Heart left ventricle (tissue), 16 donors: ENCODE measurements around the gene LRRC23. TPM values are rescaled to one million over a fixed set of nuclear protein-coding genes. Genes with fewer than 3 reads are reported as not detected.
"Not testable (repeated sequence)": the region's sequence is repeated elsewhere in the genome, so short reads cannot be mapped to it uniquely, and the experiment has no call there.

Source experiments
- ATAC-seq, 4 donors: fragments of 200-7000 bp; cut with Tn5 transposase; one replicate each; pipeline ENCODE4 v1.9.1; 2020 to 2022; ENCODE audit warnings: moderate library complexity in 4 of 4, mild to moderate bottlenecking in 3 of 4, moderate number of reproducible peaks in 1 of 4
- DNase-seq, 5 donors: peaks; one replicate each; pipeline ENCODE4 v3.0.0-alpha.2; 2020
- H3K27ac ChIP-seq, 12 donors: fragments of 200-600 bp; sonication (generic) in 4 of 12; one replicate each; pipeline versions ENCODE4 v1.5.0 to v1.8.0; 2016 to 2022; ENCODE audit warnings: mild to moderate bottlenecking in 2 of 12
- H3K27me3 ChIP-seq, 9 donors: fragments of 200-600 bp; sonication (generic) in 2 of 9; one replicate each; pipeline versions ENCODE4 v1.5.1 to v1.8.0; 2016 to 2022; ENCODE audit warnings: mild to moderate bottlenecking in 3 of 9
- H3K36me3 ChIP-seq, 9 donors: fragments of 200-600 bp; sonication (generic) in 2 of 9; one replicate each; pipeline versions ENCODE4 v1.5.0 to v1.8.0; 2018 to 2022; ENCODE audit warnings: mild to moderate bottlenecking in 2 of 9
- H3K4me1 ChIP-seq, 12 donors: fragments of 200-600 bp; sonication (generic) in 4 of 12; one replicate each; pipeline versions ENCODE4 v1.5.0 to v1.8.0; 2016 to 2022; ENCODE audit warnings: mild to moderate bottlenecking in 3 of 12
- H3K4me3 ChIP-seq, 12 donors: fragments of 200-600 bp; sonication (generic) in 4 of 12; one replicate each; pipeline versions ENCODE4 v1.5.0 to v1.8.0; 2017 to 2022; ENCODE audit warnings: mild to moderate bottlenecking in 9 of 12, moderate library complexity in 4 of 12
- H3K9me3 ChIP-seq, 12 donors: fragments of 200-600 bp; sonication (generic) in 4 of 12; one replicate each; pipeline versions ENCODE4 v1.5.0 to v1.8.0; 2016 to 2022; ENCODE audit warnings: mild to moderate bottlenecking in 1 of 12
- POLR2A ChIP-seq, 2 donors: fragments of 450-650 bp; IDR thresholded peaks; one replicate each; pipeline ENCODE4 v1.6.1; 2017; ENCODE audit warnings: antibody characterized with exemption in 2 of 2, mild to moderate bottlenecking in 2 of 2, moderate library complexity in 2 of 2
- WGBS, 4 donors: extraction: QIAGEN DNeasy Blood & Tissue Kit in 2 of 4; methylation state at CpG; one replicate each; pipeline versions ENCODE4 v1.1.5 to v1.1.7; 2013 to 2018; 5-methylcytosine and 5-hydroxymethylcytosine counted together
- intact Hi-C, 10 donors: fragments of 100-400 bp; cut with DNase I; formaldehyde crosslinking; loops; one replicate each; pipeline versions ENCODE4 v1.11.1 to v1.14.2; 2022
- polyA plus RNA-seq, 2 donors: library from polyadenylated mRNA; stranded (reverse); fragments of 200-250 nt; gene quantifications; one replicate each; pipeline ENCODE4 v1.2.3, GENCODE V29; 2013
- total RNA-seq, 9 donors: library from RNA; depleted of rRNA in 2 of 9; stranded (reverse); fragments of >200 nt in 2 of 9; fragmentation: NEBNext Ultra II Directional in 3 of 9; extraction: Animal tissue kit (Norgen Biotek cat#: 25700) in 3 of 9; gene quantifications; one replicate each; pipeline versions ENCODE4 v1.1.0 to v1.2.4, GENCODE V29; 2016 to 2023
- TF ChIP-seq, protein P1 (sequence below), 12 donors: fragments of 200-600 bp; sonication (generic) in 4 of 12; IDR thresholded peaks; one replicate each; pipeline versions ENCODE4 v1.5.0 to v1.8.0; 2018 to 2022; ENCODE audit warnings: antibody characterized with exemption in 12 of 12, mild to moderate bottlenecking in 5 of 12
- donor health status: ischemic (EF 13 %, LVEDD 7.1; RV severe dilation, severe dysfunction).
- donor health status: healthy with polysubstance abuse.
- donor health status: DM: no; HTN: yes; CAD: no.
- donor health status: DM: no; HTN: no; CAD: no.
- donor health status: ischemic (EF 25% LVEDD 6.9; RV normal size, moderate dysfunction).
- donor health status: ischemic (EF 25% LVEDD 5.7; RV mildly dilated, moderate dysfunction).
- donor health status: healthy.
- donor health status: DM: yes; HTN: yes; CAD: no.
- donor health status: ischemic (EF 35%, LVEDD 5.7; RV mildly dilated, moderate dysfunction).
- donor health status: nonischemic (EF 11% LVEDD 7.7; RV severe dilation, severe dysfunction).
- donor health status: DM: yes; HTN: yes; CAD: no.
- donor health status: PGD.
- donor health status: ischemic (EF 29% LVEDD 5.4; RV normal size, mild dysfunction).
- donor health status: nonischemic (EF 23%, LVEDD 6.1; RV moderate dilation, normal function).

LRRC23 gene
- total and polyA plus RNA-seq, 11 donors = 8.2 to 15.3 (median 11.3) TPM

DNA sequence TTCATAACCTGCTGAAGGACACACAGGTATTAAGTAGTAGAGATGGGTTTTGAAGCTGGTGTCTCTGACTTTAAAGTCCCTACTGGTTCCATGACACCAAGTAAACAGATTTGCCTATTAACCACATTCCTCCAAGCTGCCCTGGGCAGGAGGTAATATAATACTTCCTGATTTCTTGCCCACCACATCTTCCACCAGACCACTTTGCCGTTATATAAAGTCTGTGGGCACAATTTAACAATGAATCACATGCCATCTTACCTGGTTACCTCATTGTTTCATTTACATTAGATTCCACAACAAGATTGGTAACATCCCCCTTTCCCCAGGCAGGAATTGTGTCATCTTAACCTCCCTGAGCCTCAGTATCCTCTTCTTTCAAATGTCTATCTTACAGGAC lies 900 bp upstream of the LRRC23 start:
- DNase-seq (no peak), ATAC-seq (no peak)
- peaks cover 0 to 24% (median 11%) of the 10 kb centered on the region in 12 donors for H3K4me1 ChIP-seq
- 73 to 92% (median 83%) methylated on average over 1 of the region's 1 CpG for WGBS, 4 donors
- TF ChIP-seq, protein P1, sequence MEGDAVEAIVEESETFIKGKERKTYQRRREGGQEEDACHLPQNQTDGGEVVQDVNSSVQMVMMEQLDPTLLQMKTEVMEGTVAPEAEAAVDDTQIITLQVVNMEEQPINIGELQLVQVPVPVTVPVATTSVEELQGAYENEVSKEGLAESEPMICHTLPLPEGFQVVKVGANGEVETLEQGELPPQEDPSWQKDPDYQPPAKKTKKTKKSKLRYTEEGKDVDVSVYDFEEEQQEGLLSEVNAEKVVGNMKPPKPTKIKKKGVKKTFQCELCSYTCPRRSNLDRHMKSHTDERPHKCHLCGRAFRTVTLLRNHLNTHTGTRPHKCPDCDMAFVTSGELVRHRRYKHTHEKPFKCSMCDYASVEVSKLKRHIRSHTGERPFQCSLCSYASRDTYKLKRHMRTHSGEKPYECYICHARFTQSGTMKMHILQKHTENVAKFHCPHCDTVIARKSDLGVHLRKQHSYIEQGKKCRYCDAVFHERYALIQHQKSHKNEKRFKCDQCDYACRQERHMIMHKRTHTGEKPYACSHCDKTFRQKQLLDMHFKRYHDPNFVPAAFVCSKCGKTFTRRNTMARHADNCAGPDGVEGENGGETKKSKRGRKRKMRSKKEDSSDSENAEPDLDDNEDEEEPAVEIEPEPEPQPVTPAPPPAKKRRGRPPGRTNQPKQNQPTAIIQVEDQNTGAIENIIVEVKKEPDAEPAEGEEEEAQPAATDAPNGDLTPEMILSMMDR (IDR thresholded peaks at IDR 0.05) = no peak
- TF ChIP-seq POLR2A (IDR thresholded peaks at IDR 0.05) = no peak
- peaks cover 0 to 19% (median 0%) of the 10 kb centered on the region in 9 donors for H3K36me3 ChIP-seq
- H3K4me3 ChIP-seq = no peak overlapping the region
- no peaks in the 10 kb centered on the region for H3K27me3 ChIP-seq
- H3K27ac ChIP-seq = no peak overlapping the region
- intact Hi-C loops = no loop called here
- no peaks in the 10 kb centered on the region for H3K9me3 ChIP-seq

DNA sequence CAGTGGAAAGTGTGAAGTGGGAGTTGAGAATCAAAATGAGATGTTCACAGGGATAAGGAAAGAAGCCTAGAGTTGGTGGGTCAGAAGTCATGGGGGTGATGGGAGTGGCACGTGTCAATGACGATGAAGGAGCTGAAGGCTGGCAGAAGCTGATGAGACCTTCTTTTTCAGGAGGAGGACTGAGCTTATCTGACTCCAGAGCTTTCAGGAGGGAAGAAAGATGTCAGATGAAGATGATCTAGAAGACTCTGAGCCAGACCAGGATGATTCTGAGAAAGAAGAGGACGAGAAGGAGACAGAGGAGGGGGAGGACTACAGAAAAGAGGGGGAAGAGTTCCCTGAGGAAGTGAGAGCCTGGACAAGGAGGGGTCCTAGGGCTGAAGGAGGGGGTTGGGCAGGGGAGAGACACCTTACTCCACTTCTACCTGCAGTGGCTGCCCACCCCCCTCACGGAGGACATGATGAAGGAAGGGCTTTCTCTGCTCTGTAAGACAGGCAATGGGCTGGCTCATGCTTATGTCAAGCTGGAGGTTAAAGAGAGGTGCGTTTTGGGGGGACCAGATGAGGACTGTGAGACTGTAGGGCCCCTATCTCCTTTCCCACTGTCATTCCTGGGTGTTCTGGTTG lies 905 bp downstream of the LRRC23 start:
- ATAC-seq (no peak), DNase-seq (no peak)
- intact Hi-C loops = no loop called here
- Histone ChIP-seq H3K4me3 (peak overlapping the region in 10 of 12 donors; percentile 61 to 79 (median 70)), H3K9me3 (no peaks in the 10 kb centered on the region), H3K36me3 (peaks cover 0 to 19% (median 0%) of the 10 kb centered on the region in 9 donors), H3K4me1 (peaks cover 0 to 14% (median 8%) of the 10 kb centered on the region in 12 donors), H3K27me3 (no peaks in the 10 kb centered on the region), H3K27ac (peak overlapping the region in 6 of 12 donors; percentile 73 to 84 (median 80))
- TF ChIP-seq POLR2A (IDR thresholded peaks at IDR 0.05) = no peak
- TF ChIP-seq, protein P1 (IDR thresholded peaks at IDR 0.05) = no peak
- WGBS, 4 donors = 55 to 72% (median 69%) methylated on average over 5 of the region's 5 CpGs

DNA sequence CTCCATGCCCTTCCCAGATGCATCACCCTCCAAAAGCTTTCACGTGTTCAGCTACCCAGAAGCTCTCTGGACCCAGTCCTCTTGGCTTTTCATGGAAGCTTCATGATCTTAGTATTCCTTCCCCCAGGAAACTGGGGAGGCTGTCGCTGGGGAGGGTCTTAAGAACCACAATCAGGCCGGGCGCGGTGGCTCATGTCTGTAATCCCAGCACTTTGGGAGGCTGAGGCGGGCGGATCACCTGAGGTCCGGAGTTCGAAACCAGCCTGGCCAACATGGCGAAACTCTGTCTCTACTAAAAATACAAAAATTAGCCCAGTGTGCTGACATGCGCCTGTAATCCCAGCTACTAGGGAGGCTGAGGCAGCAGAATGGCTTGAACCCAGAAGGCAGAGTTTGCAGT lies 3.5 kb downstream of the LRRC23 start:
- WGBS, 4 donors = 95 to 98% (median 96%) methylated on average over 7 to 11 of the region's 11 CpGs
- not testable (repeated sequence) for H3K4me3 ChIP-seq, ATAC-seq

DNA sequence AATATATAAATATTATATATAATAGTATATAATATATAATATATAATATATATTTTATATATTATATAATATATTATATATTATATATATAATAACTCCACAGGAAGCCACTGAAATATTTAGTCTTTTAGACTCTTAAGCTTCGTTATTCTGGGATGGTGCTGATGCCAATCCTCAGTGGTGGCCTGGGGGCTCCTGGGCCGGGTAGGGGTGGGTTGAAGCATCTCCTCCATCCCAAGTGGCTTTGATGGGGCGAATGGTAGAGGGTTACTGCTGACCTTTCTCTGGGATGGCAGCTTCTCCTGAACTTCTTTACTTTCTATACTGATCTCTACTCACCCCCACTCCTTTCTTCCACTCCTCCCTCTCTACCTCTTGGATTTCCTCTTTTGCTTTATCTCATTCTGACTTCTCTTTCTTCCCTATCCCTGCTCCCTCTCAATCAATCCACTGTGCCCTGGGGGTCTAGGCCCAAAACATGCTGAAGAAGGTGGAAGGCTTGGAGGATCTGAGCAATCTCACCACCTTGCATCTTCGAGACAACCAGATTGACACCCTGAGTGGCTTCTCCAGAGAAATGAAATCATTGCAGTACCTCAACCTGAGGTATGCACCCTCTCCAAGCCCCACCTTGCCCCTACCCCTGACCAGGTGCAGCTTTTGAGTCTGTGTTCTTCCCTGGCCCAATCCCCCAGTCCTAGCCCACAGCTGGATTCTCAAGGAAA lies 5.0 kb downstream of the LRRC23 start:
- WGBS, 4 donors = 86 to 92% (median 89%) methylated on average over 4 of the region's 4 CpGs
- intact Hi-C loops = no loop called here

More for the DNA sequence above, 3.5 kb downstream of the LRRC23 start:
- H3K9me3 ChIP-seq, H3K27me3 ChIP-seq, DNase-seq, H3K27ac ChIP-seq, intact Hi-C loops: not testable (repeated sequence)
- Histone ChIP-seq H3K36me3 (peaks cover 0 to 19% (median 0%) of the 10 kb centered on the region in 9 donors), H3K4me1 (peaks cover 0 to 14% (median 8%) of the 10 kb centered on the region in 12 donors)

More for the DNA sequence above, 5.0 kb downstream of the LRRC23 start:
- peaks cover 0 to 12% (median 0%) of the 10 kb centered on the region in 9 donors for H3K27me3 ChIP-seq
- DNase-seq (no peak), ATAC-seq (no peak)
- no peak overlapping the region for H3K27ac ChIP-seq
- peaks cover 0 to 16% (median 10%) of the 10 kb centered on the region in 12 donors for H3K4me1 ChIP-seq
- TF ChIP-seq POLR2A (IDR thresholded peaks at IDR 0.05) = no peak
- H3K4me3 ChIP-seq = no peak overlapping the region
- H3K36me3 ChIP-seq = peaks cover 0 to 19% (median 0%) of the 10 kb centered on the region in 9 donors
- H3K9me3 ChIP-seq = no peaks in the 10 kb centered on the region
